Neural crest cell (in vitro differentiated cells): ENCODE measurements around the gene PTPN4. TPM values are rescaled to one million over a fixed set of nuclear protein-coding genes. Genes with fewer than 3 reads are reported as not detected.

ENCODE experiments used
- DNase-seq: peaks from one replicate; pipeline ENCODE4 v3.0.0; 2021; ENCODE audit warnings: low read depth, mixed read lengths, low spot score
- H3K27ac Mint-ChIP-seq: one replicate; pipeline ENCODE4 v1.8.0; 2021; ENCODE audit warnings: mild to moderate bottlenecking, mixed read lengths; ENCODE audit not compliant: unreplicated experiment
- H3K27me3 Mint-ChIP-seq: 2 replicates; pipeline ENCODE4 v1.8.0; 2021; ENCODE audit warnings: low read depth, mild to moderate bottlenecking, mixed read lengths
- H3K36me3 Mint-ChIP-seq: 2 replicates; pipeline ENCODE4 v1.8.0; 2021; ENCODE audit warnings: low read depth, mild to moderate bottlenecking, mixed read lengths
- H3K4me1 Mint-ChIP-seq: 2 replicates; pipeline ENCODE4 v1.8.0; 2021; ENCODE audit warnings: mixed read lengths
- H3K4me3 Mint-ChIP-seq: one replicate; pipeline ENCODE4 v1.8.0; 2021; ENCODE audit warnings: mild to moderate bottlenecking, mixed read lengths
- H3K9me3 Mint-ChIP-seq: 2 replicates; pipeline ENCODE4 v1.8.0; 2021; ENCODE audit warnings: mixed read lengths
- total RNA-seq: library from RNA; stranded (reverse); gene quantifications from 2 replicates; pipeline ENCODE4 v1.2.1, GENCODE V29; 2021
- TF ChIP-seq, protein P1 (sequence below): fragments of 200-600 bp; sonication (generic); conservative IDR thresholded peaks from 2 replicates; pipeline ENCODE4 v1.5.0; 2021; ENCODE audit warnings: antibody characterized with exemption, mild to moderate bottlenecking

PTPN4 gene
- total RNA-seq, 1 donor from 2014 or later: 39.3 TPM

DNA sequence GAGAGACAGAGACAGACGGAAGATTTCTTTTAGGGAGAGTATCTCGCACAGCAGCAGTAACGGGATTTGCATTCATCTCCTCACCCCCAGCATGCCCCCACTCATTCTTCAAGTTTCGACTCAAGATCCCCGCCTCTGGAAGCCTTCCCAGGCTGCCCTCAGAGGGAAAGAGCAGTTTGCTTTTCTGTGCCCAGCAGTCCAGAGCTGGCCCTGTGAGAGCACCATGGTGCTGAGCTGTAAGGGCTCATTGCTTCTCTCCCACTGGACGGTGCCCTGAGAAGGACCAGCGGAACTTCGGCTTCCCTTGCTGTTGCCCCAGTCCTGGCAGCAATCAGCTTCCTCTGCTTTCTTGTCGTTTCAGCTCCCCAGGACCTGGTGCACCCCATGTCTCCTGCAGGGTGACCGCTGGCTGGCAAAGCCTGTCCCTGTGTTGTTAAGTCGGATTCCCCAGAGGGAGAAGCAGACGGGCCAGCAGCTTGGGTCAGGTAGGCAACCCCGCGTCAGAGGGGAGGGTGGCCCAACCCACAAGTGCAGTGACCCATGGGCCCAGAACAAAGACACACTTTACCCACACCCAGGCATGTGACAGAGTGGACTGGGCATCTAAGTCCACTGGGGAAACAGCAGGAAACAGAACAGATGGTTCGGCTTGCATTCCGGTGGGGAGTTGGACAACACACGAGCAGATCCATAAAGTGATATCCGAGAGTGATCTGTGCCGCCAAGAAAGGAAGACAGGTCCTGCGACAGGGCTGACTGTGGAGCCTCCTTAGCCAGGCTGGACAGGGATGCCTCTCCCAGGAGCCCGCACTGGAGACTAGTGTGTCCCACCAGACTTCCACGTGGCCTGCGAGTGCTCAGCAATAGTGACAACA, 44.1 kb upstream of the PTPN4 start:
- Mint-ChIP-seq H3K4me3 (no peak overlapping the region), H3K36me3 (no peaks in the 10 kb centered on the region), H3K27ac (no peak overlapping the region), H3K27me3 (no peaks in the 10 kb centered on the region), H3K9me3 (no peaks in the 10 kb centered on the region), H3K4me1 (no peaks in the 10 kb centered on the region)
- TF ChIP-seq, protein P1, sequence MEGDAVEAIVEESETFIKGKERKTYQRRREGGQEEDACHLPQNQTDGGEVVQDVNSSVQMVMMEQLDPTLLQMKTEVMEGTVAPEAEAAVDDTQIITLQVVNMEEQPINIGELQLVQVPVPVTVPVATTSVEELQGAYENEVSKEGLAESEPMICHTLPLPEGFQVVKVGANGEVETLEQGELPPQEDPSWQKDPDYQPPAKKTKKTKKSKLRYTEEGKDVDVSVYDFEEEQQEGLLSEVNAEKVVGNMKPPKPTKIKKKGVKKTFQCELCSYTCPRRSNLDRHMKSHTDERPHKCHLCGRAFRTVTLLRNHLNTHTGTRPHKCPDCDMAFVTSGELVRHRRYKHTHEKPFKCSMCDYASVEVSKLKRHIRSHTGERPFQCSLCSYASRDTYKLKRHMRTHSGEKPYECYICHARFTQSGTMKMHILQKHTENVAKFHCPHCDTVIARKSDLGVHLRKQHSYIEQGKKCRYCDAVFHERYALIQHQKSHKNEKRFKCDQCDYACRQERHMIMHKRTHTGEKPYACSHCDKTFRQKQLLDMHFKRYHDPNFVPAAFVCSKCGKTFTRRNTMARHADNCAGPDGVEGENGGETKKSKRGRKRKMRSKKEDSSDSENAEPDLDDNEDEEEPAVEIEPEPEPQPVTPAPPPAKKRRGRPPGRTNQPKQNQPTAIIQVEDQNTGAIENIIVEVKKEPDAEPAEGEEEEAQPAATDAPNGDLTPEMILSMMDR: no peak
- DNase-seq: no peak

DNA sequence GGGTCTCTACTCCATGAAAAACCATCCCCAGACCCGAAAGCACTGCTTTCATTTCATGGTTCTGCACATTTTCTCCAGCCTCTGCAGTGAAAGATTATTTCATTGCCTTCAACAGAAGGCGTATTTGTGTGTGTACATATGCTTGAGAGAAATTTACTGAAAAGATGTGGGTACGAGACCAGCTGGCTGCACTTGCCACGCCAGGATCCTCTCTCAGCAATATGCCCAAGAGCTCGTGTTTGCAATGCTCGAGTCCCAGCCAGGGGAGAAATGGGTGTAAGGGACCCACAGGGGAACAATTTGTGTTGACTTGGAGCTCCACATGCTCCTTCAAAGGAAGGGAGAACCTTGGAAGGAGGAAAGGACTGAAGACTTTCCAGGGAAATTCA, 43.4 kb upstream of the PTPN4 start:
- no peaks in the 10 kb centered on the region for H3K9me3 Mint-ChIP-seq
- TF ChIP-seq, protein P1: no peak
- no peaks in the 10 kb centered on the region for H3K4me1 Mint-ChIP-seq
- no peak overlapping the region for H3K27ac Mint-ChIP-seq
- no peaks in the 10 kb centered on the region for H3K27me3 Mint-ChIP-seq
- no peak overlapping the region for H3K4me3 Mint-ChIP-seq
- H3K36me3 Mint-ChIP-seq: no peaks in the 10 kb centered on the region
- no peak for DNase-seq

DNA sequence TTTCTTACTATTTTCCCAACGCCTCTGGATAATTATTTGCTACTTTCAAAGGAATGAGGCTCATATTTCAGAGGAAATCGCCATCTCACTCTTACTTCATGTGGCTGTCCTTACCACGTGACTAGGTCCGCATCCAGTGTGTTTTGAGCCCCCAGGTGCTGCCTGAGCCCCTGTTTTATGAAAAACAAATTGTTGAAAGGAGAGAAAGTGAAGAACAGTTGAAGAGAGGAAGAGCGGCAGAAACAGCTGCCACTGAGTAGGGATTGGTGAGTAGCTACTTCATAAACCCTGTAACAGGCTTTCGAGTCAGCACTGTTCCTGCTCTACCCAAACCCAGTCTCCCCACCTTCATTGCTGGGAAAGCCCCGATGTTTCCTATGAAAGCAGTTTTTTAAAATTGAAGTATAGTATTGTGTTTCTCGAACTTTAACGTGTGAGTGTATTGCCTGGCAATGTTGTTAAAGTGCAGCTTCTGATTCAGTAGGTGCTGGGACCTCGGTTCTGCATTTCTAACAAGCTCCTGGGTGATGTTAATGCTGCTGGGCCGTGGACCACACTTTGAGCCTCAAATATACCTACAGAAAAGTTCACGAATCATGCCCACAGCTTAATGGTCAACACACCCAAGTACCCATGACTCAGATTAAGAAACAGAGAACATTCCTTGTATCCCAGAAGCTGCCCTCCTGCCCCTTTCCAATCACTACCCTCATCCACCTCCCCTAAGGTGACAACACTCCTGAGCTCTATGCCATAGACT, 41.0 kb upstream of the PTPN4 start:
- H3K9me3 Mint-ChIP-seq: peaks cover 4% of the 10 kb centered on the region
- TF ChIP-seq, protein P1: no peak
- no peak overlapping the region for H3K4me3 Mint-ChIP-seq
- H3K36me3 Mint-ChIP-seq: no peaks in the 10 kb centered on the region
- no peaks in the 10 kb centered on the region for H3K27me3 Mint-ChIP-seq
- no peak overlapping the region for H3K27ac Mint-ChIP-seq
- no peak for DNase-seq
- peaks cover under 1% of the 10 kb centered on the region for H3K4me1 Mint-ChIP-seq

DNA sequence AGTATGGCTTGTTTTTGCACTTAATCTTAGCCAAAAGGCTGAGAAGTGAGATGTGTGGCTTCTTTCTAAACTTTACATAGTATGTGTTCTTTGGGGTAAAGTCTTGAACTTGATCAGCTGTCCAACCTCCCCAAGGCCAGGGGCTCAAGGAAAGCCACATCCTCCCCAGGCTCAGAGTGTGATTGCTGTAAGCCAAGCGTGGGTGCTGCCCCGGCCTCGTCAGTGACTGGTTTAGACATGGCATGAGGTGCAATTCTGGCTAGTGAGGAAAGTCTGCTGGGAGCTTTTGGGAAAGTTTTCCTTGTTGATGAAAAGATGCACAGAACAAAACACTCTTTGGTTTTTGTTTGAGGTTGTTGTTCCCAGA, 40.5 kb upstream of the PTPN4 start:
- Mint-ChIP-seq H3K27ac (no peak overlapping the region), H3K4me3 (no peak overlapping the region), H3K9me3 (peaks cover 4% of the 10 kb centered on the region), H3K36me3 (no peaks in the 10 kb centered on the region), H3K27me3 (no peaks in the 10 kb centered on the region), H3K4me1 (peaks cover 5% of the 10 kb centered on the region)
- TF ChIP-seq, protein P1: no peak
- DNase-seq: no peak

DNA sequence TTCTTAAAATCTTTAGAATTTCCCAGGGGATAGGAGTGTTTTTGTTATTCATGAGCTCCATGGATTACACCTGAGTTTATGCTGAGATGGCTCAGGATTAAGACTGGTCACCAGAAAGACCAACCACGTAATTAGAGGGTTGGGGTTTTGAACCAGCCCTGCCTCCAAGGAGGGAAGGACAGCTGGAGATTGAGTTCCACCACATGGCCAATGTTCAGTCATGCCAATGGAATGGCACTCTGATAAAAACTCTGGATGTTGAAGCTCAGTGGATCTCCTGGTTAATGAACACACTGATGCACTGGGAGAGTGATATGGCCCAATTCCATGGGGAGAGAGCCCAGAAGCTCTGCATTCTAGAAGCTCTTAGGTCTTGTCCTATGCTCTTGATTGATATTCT, 38.7 kb upstream of the PTPN4 start:
- Mint-ChIP-seq H3K36me3 (no peaks in the 10 kb centered on the region), H3K27ac (no peak overlapping the region), H3K4me3 (no peak overlapping the region), H3K9me3 (peaks cover 4% of the 10 kb centered on the region), H3K27me3 (no peaks in the 10 kb centered on the region), H3K4me1 (peaks cover 5% of the 10 kb centered on the region)
- TF ChIP-seq, protein P1: no peak
- no peak for DNase-seq
